BLaER1 treated with 17β-estradiol and CSF1 and Interleukin-3, amounts not matched to agents 10 nM and 100 nM (cell line): Measurements from ENCODE around the gene TET3.

Experiments used
- H3K27ac ChIP-seq, 11 experiments: shearing (Covaris generic); formaldehyde crosslinking; 2 replicates each; pipeline ENCODE4 v1.8.1; 2022
- H3K27me3 ChIP-seq, 11 experiments: shearing (Covaris generic); formaldehyde crosslinking; 2 replicates each; pipeline ENCODE4 v1.8.1; 2022
- H3K36me3 ChIP-seq, 11 experiments: shearing (Covaris generic); formaldehyde crosslinking; 2 replicates each; pipeline ENCODE4 v1.8.1; 2022
- H3K4me1 ChIP-seq, 10 experiments: shearing (Covaris generic); formaldehyde crosslinking; 2 replicates each; pipeline ENCODE4 v1.8.1; 2022
- H3K4me2 ChIP-seq, 11 experiments: shearing (Covaris generic); formaldehyde crosslinking; 2 replicates each; pipeline ENCODE4 v1.8.1; 2022
- H3K4me3 ChIP-seq, 10 experiments: shearing (Covaris generic); formaldehyde crosslinking; 2 replicates each; pipeline ENCODE4 v1.8.1; 2022
- H3K9ac ChIP-seq, 11 experiments: shearing (Covaris generic); formaldehyde crosslinking; 2 replicates each; pipeline ENCODE4 v1.8.1; 2022
- H3K9me3 ChIP-seq, 11 experiments: shearing (Covaris generic); formaldehyde crosslinking; replicated peaks in 1 of 11; 2 replicates each; pipeline ENCODE4 v1.8.1; 2022
- H4K20me1 ChIP-seq, 11 experiments: shearing (Covaris generic); formaldehyde crosslinking; 2 replicates each; pipeline ENCODE4 v1.8.1; 2022
- Cebpa-rat ChIP-seq, 11 experiments: shearing (Covaris generic); IDR thresholded peaks; 2 replicates each; pipeline ENCODE4 v1.8.1; 2022

The TET3 gene

DNA sequence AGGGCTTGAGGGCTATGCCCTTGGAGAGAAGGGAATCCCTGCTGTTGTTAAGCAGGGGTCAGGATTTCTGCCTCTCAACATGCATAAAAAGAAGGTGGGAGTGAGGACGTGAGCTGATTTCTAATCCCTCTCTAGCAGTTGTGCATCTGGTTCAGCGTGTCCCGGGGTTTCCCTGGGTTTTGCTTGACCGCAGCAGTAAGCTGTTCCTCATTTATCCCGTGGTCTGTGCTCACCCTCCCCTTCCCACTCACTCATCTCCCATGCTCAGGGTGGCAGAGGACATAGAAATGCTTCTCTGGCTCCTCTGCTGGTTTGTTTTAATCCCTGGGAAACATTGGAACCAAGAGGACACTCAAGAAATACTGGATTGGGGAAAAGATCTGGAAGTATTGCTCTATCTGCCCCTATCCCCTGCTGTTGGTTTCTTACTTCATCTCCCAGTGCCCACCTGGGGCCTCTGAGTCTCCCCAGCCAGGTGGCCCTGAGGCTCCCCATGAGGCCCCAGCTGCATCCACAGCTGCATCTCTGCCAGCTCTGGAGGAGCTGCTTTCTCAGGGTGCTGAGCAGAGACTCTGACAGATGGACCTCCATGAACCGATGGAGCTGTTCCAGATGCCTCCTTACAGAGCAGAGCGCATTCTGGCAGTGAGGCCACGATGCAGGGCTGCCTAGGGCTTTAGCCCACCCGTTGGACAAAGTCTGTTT lies 36.1 kb downstream of the TET3 start:
- peak overlapping the region; percentile 79 to 96 (median 84) for H3K4me2 ChIP-seq
- H3K9ac ChIP-seq, result peak overlapping the region; percentile 16 to 58 (median 45); a peak in 19 of 22 replicates
- H3K27ac ChIP-seq, result peak overlapping the region; percentile 42 to 67 (median 54); a peak in 21 of 22 replicates
- TF ChIP-seq Cebpa-rat (IDR thresholded peaks at IDR 0.05), result no peak
- H3K4me3 ChIP-seq, result peak overlapping the region in 2 of 10 experiments; percentile 10 to 31; a peak in 4 of 20 replicates
- H3K36me3 ChIP-seq, result peaks cover 3 to 44% (median 25%) of the 10 kb centered on the region in 11 experiments; a peak in 19 of 22 replicates
- no peaks in the 10 kb centered on the region; a peak in 1 of 22 replicates for H3K9me3 ChIP-seq
- no peaks in the 10 kb centered on the region for H3K27me3 ChIP-seq
- peaks cover 60 to 81% (median 64%) of the 10 kb centered on the region in 10 experiments for H3K4me1 ChIP-seq
- peaks cover 86 to 100% (median 98%) of the 10 kb centered on the region in 11 experiments for H4K20me1 ChIP-seq

DNA sequence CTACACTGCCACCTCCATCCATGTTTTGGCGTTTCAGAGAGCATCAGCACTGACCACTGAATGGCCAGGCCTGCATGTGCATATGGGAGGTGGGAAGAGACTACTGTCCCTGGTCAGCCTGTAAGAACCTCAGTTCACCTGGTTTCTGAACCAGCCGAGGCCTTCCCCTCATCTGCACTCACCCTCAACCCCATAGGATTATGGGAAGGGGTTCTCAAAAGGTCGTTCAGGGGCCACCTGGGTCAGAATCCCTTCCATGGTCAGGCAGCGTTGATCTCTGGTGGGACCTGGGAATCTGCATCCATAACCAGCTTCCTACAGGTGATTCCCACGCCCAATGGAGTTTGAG lies 36.7 kb downstream of the TET3 start:
- no peak overlapping the region for H3K4me3 ChIP-seq
- peaks cover 86 to 100% (median 98%) of the 10 kb centered on the region in 11 experiments for H4K20me1 ChIP-seq
- H3K9ac ChIP-seq, result peak overlapping the region in 7 of 11 experiments; percentile 22 to 58 (median 51); a peak in 4 of 22 replicates
- H3K36me3 ChIP-seq, result peaks cover 3 to 44% (median 25%) of the 10 kb centered on the region in 11 experiments; a peak in 19 of 22 replicates
- no peak for TF ChIP-seq Cebpa-rat (IDR thresholded peaks at IDR 0.05)
- peaks cover 65 to 86% (median 70%) of the 10 kb centered on the region in 10 experiments for H3K4me1 ChIP-seq
- H3K4me2 ChIP-seq, result peak overlapping the region; percentile 79 to 96 (median 84)
- H3K27ac ChIP-seq, result peak overlapping the region; percentile 26 to 67 (median 51); a peak in 20 of 22 replicates
- H3K9me3 ChIP-seq, result no peaks in the 10 kb centered on the region; a peak in 1 of 22 replicates
- no peaks in the 10 kb centered on the region for H3K27me3 ChIP-seq

DNA sequence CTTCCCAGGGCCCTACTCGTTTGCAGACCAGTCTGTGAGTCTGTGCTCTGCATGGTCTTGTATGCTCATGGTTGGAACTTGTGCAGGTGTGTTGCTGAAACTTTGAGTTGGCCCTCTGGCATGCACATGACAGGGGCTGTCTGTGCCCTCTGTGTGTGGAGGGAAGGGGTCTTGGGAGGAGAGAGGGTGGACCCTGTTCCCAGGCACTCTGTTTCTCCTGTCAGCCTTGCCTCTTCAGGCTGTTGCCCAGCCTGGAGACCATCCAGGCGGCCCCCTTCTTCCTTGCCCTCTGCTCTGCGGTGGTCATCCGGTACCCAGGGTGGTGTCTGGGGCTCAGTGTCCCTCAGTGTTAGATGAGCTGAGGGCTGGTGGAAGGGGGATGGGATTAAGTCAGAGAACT lies 39.5 kb downstream of the TET3 start:
- Histone ChIP-seq H3K27me3 (no peaks in the 10 kb centered on the region), H3K36me3 (peaks cover 0 to 34% (median 23%) of the 10 kb centered on the region in 11 experiments; a peak in 17 of 22 replicates), H3K9me3 (peaks cover 0 to 14% (median 12%) of the 10 kb centered on the region in 11 experiments; a peak in 16 of 22 replicates), H3K4me2 (peak overlapping the region; percentile 36 to 92 (median 69); a peak in 21 of 22 replicates), H4K20me1 (peaks cover 75 to 100% (median 96%) of the 10 kb centered on the region in 11 experiments), H3K27ac (peak overlapping the region in 8 of 11 experiments; percentile 15 to 48 (median 36); a peak in 12 of 22 replicates), H3K4me1 (peaks cover 76 to 99% (median 83%) of the 10 kb centered on the region in 10 experiments), H3K4me3 (no peak overlapping the region), H3K9ac (peak overlapping the region in 1 of 11 experiments; percentile 1; a peak in 1 of 22 replicates)
- TF ChIP-seq Cebpa-rat (IDR thresholded peaks at IDR 0.05), result no peak

DNA sequence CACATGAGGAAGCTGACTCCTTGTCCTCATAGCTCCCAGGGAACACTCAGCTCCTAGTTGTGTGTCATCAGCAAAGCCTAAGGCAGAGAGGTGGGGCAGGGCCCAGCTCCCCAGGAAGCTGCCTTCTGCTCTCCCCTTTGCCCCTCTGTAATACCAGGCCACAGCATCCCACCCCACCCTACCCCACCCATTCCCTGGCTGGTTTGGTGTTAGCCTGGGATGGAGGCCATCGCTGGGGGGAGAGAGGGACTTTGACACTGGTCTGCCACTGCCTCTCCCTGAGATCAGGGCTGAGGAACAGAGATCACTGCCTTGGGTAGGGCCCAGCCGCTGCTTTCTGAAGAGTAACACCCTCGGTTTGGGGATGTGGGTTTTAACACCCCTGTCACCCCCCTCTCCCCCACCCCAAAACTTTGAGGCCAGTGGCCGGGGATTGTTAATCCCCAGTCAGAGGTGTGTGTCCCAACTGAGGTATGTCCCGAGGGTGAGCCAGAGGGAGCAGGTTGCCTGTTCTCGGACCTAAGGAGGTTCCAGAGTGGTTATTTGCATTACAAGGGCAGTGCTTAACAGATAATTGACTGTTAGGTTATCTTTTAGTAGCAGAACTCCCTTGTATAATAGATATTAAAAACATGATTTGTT lies 41.4 kb downstream of the TET3 start:
- peaks cover 0 to 25% (median 20%) of the 10 kb centered on the region in 11 experiments; a peak in 17 of 22 replicates for H3K36me3 ChIP-seq
- peak overlapping the region; percentile 30 to 74 (median 57); a peak in 20 of 22 replicates for H3K27ac ChIP-seq
- H3K4me2 ChIP-seq, result peak overlapping the region; percentile 69 to 92 (median 74)
- H3K9me3 ChIP-seq, result peaks cover 0 to 14% (median 12%) of the 10 kb centered on the region in 11 experiments; a peak in 16 of 22 replicates
- H3K4me3 ChIP-seq, result peak overlapping the region in 4 of 10 experiments; percentile 8 to 35 (median 20); a peak in 5 of 20 replicates
- peaks cover 76 to 99% (median 83%) of the 10 kb centered on the region in 10 experiments for H3K4me1 ChIP-seq
- peaks cover 75 to 100% (median 96%) of the 10 kb centered on the region in 11 experiments for H4K20me1 ChIP-seq
- TF ChIP-seq Cebpa-rat (IDR thresholded peaks at IDR 0.05), result no peak
- peak overlapping the region; percentile 39 to 71 (median 58); a peak in 19 of 22 replicates for H3K9ac ChIP-seq
- no peaks in the 10 kb centered on the region for H3K27me3 ChIP-seq

DNA sequence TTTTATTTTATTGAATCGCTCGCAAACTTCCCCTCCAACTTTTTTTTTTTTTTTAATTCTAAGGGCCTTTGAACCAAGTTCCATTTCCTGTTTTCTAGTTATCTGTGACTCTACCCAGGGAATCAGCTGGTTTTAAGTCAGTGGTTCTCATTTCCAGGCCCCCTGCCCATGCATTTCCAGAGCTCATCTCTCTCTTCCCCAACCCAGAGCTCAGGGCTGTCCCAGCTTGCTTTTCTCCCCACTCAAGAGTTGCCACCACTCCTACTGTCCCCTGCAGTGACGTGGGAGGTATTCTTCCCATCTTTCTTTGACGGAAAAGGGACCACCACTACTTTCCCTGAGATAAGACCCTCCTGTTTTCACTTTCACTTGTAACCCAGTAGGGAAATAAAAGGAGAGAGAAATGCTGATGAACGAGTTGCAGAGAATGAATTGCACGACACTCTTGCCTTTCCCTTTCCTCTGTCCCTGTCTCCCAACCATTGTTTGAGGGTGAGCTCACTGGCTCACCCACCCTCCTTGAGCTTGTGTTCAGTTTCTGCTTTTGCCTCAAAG lies 42.1 kb downstream of the TET3 start:
- Histone ChIP-seq H3K27ac (peak overlapping the region; percentile 30 to 74 (median 57); a peak in 20 of 22 replicates), H4K20me1 (peaks cover 75 to 100% (median 96%) of the 10 kb centered on the region in 11 experiments), H3K9ac (peak overlapping the region; percentile 8 to 68 (median 55); a peak in 17 of 22 replicates), H3K27me3 (no peaks in the 10 kb centered on the region), H3K4me2 (peak overlapping the region; percentile 69 to 92 (median 74)), H3K4me3 (peak overlapping the region in 3 of 10 experiments; percentile 1 to 32 (median 9); a peak in 2 of 20 replicates), H3K4me1 (peaks cover 76 to 99% (median 83%) of the 10 kb centered on the region in 10 experiments), H3K9me3 (peaks cover 0 to 14% (median 12%) of the 10 kb centered on the region in 11 experiments; a peak in 16 of 22 replicates), H3K36me3 (peaks cover 0 to 24% (median 18%) of the 10 kb centered on the region in 11 experiments; a peak in 15 of 22 replicates)
- TF ChIP-seq Cebpa-rat (IDR thresholded peaks at IDR 0.05), result no peak

DNA sequence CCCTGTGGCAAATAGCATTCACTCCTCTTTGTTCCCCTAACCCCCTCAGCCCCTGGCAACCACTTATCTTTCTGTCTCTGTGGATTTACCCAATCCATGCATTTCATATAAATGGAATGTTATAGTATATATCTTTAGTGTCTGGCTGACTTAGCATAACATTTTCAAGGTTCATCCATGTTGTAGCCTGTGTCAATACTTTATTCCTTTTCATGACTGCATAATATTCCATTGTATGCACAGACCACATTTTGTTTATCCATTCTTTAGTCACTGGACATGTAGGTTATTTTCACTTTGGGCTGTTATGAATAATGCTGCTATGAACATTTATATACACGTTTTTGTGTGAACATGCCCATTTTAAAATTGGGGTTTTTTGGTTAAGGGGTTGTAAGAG lies 42.8 kb downstream of the TET3 start:
- H3K27ac ChIP-seq, result peak overlapping the region in 5 of 11 experiments; percentile 53 to 72 (median 61); a peak in 5 of 22 replicates
- H3K27me3 ChIP-seq, result no peaks in the 10 kb centered on the region
- TF ChIP-seq Cebpa-rat (IDR thresholded peaks at IDR 0.05), result 0 out of 22 replicates have a peak, but pooled peaks of 1 of the 11 experiments have one; percentile 2
- H3K9me3 ChIP-seq, result peaks cover 0 to 14% (median 12%) of the 10 kb centered on the region in 11 experiments; a peak in 16 of 22 replicates
- H3K4me1 ChIP-seq, result peaks cover 82 to 100% (median 86%) of the 10 kb centered on the region in 10 experiments
- H3K4me3 ChIP-seq, result no peak overlapping the region
- H4K20me1 ChIP-seq, result peaks cover 78 to 100% (median 96%) of the 10 kb centered on the region in 11 experiments
- H3K9ac ChIP-seq, result no peak overlapping the region
- peak overlapping the region in 9 of 11 experiments; percentile 69 to 92 (median 74); a peak in 17 of 22 replicates for H3K4me2 ChIP-seq
- H3K36me3 ChIP-seq, result peaks cover 0 to 23% (median 17%) of the 10 kb centered on the region in 11 experiments; a peak in 15 of 22 replicates

DNA sequence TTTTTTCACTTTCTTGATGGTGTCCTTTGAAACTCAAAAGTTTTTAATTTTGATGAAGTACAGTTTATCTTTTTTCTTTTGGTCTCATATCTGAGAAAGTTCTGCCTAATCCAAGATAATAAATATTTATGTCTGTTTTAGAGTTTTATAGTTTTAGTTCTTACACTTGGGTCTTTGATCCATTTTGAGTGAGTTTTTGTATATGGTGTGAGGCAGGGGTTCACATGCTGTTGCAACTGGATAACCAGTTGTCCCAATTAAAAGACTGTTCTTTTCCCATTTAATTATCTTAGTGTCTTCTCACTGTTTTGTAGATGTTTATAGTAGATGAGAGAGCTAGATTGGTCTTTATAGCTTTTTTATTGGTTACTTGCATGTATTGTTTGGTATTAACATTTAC lies 43.6 kb downstream of the TET3 start:
- no peak overlapping the region for H3K4me3 ChIP-seq
- H3K4me2 ChIP-seq, result peak overlapping the region in 2 of 11 experiments; percentile 89 to 97; a peak in 4 of 22 replicates
- H3K9ac ChIP-seq, result no peak overlapping the region
- H3K4me1 ChIP-seq, result peaks cover 82 to 100% (median 89%) of the 10 kb centered on the region in 10 experiments
- TF ChIP-seq Cebpa-rat (IDR thresholded peaks at IDR 0.05), result no peak
- H3K36me3 ChIP-seq, result peaks cover 0 to 18% (median 10%) of the 10 kb centered on the region in 11 experiments; a peak in 14 of 22 replicates
- no peaks in the 10 kb centered on the region for H3K27me3 ChIP-seq
- H3K27ac ChIP-seq, result no peak overlapping the region
- peaks cover 76 to 100% (median 96%) of the 10 kb centered on the region in 11 experiments for H4K20me1 ChIP-seq
- H3K9me3 ChIP-seq, result peaks cover 0 to 14% (median 12%) of the 10 kb centered on the region in 11 experiments; a peak in 16 of 22 replicates

DNA sequence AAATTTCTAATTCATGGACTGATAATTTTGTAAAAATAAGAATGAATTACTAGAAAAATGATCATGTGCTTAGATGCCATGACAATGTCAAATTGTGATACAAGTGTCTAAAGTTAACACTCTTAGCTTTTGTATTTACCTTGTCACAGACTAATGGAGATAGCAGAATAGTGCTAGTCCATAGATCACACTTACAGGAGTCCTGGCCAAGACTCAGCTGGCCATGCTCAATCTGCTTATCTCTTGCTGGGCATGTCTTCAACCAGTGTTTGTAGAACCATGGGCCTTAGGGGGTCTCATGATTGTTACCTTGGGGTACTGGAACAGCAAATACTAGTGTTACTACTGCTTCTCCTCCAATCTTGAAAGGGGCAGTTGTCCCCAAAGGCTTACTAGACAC lies 44.0 kb downstream of the TET3 start:
- Histone ChIP-seq H3K27ac (peak overlapping the region in 1 of 11 experiments; percentile 4; a peak in 2 of 22 replicates), H3K4me2 (peak overlapping the region; percentile 87 to 97 (median 95)), H3K27me3 (no peaks in the 10 kb centered on the region), H3K9me3 (peaks cover 0 to 14% (median 12%) of the 10 kb centered on the region in 11 experiments; a peak in 16 of 22 replicates), H3K4me3 (no peak overlapping the region), H3K9ac (no peak overlapping the region; a peak in 1 of 22 replicates), H3K4me1 (peaks cover 83 to 100% (median 90%) of the 10 kb centered on the region in 10 experiments), H4K20me1 (peaks cover 74 to 100% (median 95%) of the 10 kb centered on the region in 11 experiments), H3K36me3 (peaks cover 0 to 18% (median 10%) of the 10 kb centered on the region in 11 experiments; a peak in 10 of 22 replicates)
- TF ChIP-seq Cebpa-rat (IDR thresholded peaks at IDR 0.05), result no peak
